Measurements from ENCODE around the gene ZBTB44.
"Not testable (repeated sequence)": the region's sequence is repeated elsewhere in the genome, so short reads cannot be mapped to it uniquely, and the experiment has no call there.

GRCh38 chr11:130251763-130252162 lies 63.0 kb downstream of the ZBTB44 start:
- TF ChIP-seq CTCF (IDR thresholded peaks at IDR 0.05 in 2 of 3, conservative IDR thresholded peaks at IDR 0.05 in 1 of 3; ENCODE audit: borderline replicate concordance in 1 of 3, insufficient read depth in 1 of 3, low read depth in 2 of 3, low read length in 2 of 3); SIN3A (IDR thresholded peaks at IDR 0.05; ENCODE audit: low read depth); EZH2phosphoT487 (IDR thresholded peaks at IDR 0.05; ENCODE audit: borderline replicate concordance); CEBPB (IDR thresholded peaks at IDR 0.05; ENCODE audit: low read depth); RAD21 (IDR thresholded peaks at IDR 0.05; ENCODE audit: low read depth); SRF (IDR thresholded peaks at IDR 0.05; ENCODE audit: low read depth): not testable (repeated sequence)
- TF ChIP-seq, protein P1, sequence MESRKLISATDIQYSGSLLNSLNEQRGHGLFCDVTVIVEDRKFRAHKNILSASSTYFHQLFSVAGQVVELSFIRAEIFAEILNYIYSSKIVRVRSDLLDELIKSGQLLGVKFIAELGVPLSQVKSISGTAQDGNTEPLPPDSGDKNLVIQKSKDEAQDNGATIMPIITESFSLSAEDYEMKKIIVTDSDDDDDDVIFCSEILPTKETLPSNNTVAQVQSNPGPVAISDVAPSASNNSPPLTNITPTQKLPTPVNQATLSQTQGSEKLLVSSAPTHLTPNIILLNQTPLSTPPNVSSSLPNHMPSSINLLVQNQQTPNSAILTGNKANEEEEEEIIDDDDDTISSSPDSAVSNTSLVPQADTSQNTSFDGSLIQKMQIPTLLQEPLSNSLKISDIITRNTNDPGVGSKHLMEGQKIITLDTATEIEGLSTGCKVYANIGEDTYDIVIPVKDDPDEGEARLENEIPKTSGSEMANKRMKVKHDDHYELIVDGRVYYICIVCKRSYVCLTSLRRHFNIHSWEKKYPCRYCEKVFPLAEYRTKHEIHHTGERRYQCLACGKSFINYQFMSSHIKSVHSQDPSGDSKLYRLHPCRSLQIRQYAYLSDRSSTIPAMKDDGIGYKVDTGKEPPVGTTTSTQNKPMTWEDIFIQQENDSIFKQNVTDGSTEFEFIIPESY (IDR thresholded peaks at IDR 0.05; ENCODE audit: extremely low read depth, insufficient replicate concordance, low read length): not testable (repeated sequence)
- TF ChIP-seq, protein P2, sequence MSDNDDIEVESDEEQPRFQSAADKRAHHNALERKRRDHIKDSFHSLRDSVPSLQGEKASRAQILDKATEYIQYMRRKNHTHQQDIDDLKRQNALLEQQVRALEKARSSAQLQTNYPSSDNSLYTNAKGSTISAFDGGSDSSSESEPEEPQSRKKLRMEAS (IDR thresholded peaks at IDR 0.05): not testable (repeated sequence)
